NCI-H526 (cell line): Measurements from ENCODE around the gene LRFN4.

Experiments used
- DNase-seq, 2 experiments: peaks; one replicate each; lab custom pipeline; 2025; lab: John Stamatoyannopoulos, UW

LRFN4 gene

GRCh38 chr11:66870616-66871520, 14.0 kb downstream of the LRFN4 start:
- DNase-seq: no peak

DNA sequence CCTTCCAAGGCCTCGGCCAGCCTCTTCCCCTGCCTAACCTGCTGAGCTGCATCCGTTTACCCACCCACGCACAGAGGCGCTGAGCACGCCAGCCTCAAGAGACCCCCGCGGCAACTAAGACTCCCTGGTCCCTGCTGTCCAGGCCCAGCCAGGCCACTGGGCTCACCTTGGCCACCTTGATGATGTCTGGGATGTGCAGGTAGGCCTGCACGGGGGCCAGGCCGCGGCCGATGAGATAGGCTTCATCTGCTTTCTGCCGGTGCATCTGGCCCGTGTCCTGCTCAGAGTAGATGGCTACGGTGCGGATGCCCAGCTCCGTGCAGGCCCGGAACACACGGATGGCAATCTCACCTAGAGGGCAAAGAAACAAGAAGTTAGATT, 14.6 kb downstream of the LRFN4 start:
- DNase-seq: no peak

- no peak for DNase-seq
Measured at GRCh38 chr11:66874232-66874631, 17.4 kb downstream of the LRFN4 start.

DNA sequence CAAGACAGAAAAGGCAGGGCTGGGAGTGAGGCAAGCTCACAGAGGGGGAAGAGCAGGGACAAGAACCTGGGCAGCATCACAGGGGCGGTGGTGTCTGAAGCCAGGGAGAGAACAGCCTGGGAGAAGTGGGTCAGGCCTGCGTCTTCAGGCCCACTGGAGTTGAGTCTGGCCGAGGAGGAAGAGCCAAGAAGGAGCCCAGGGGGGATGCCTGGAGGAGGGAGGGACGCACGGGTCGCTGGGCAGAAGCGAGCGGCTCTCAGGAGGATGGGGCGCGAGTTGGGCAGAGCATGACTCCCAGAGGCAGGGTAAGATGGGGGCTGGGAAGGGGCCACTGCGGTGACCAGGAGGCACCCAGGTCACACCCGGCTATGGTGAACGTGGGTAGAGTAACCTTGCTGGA, 18.5 kb downstream of the LRFN4 start:
- no peak for DNase-seq

DNA sequence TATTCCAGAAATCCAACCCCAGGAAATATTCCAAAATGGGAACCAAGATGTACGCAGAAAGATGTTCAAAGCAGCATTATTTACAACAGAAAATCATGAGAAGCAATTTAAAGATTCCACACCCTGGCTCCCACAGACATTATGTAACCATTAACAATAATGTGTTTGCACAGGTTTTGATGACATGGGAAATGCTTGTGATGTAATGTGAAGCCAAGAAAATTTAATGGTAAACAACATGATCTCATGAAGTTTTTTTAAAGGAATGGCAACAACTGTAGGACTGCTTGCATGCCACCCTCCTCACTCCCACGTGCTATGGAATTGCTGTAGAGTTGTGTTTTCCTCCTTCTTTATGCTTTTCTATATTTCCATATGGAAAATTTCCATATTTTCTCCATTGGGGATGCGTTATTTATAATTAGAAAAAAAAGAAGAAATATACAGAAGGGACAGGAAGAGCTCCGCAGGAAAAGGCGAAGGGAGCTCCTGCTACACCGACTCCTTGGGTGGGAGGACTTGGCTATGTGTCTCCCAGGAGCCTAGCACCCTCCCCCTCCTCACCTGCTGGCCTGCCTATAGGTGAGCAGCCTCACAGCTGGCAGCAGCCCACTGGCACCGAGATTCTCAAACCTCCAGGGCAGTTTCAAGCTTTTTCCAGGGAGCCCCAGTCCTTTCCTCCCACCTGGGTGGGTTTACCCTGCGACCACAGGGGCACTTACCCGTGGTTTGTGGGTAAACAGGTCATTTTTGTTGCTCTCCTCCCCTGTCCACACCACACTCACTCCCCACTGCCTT, 20.9 kb downstream of the LRFN4 start:
- DNase-seq: no peak

- no peak for DNase-seq
Measured at GRCh38 chr11:66878474-66878873, 21.6 kb downstream of the LRFN4 start.

- no peak for DNase-seq
Measured at GRCh38 chr11:66879000-66879399, 22.1 kb downstream of the LRFN4 start.

- no peak for DNase-seq
Measured at GRCh38 chr11:66879583-66879982, 22.7 kb downstream of the LRFN4 start.

DNA sequence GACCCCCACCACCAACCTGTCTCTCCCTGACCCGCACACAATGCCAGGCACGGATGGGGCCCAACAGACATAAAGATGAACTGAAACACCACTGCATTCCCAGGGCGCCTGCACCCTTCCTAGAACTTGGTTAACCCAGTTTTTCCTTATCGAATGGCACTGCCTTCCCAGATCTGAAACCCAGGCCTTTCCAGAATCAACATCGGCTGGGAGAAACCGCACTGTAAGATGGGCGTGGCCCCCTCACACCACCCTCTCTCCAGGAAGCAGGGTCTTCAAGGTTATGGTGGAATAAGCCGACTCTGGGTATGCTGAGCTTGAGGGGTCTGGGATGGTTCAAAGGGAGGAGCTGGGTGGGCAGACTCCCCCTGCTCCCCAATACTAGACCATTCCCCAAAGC, 23.1 kb downstream of the LRFN4 start:
- DNase-seq: no peak

DNA sequence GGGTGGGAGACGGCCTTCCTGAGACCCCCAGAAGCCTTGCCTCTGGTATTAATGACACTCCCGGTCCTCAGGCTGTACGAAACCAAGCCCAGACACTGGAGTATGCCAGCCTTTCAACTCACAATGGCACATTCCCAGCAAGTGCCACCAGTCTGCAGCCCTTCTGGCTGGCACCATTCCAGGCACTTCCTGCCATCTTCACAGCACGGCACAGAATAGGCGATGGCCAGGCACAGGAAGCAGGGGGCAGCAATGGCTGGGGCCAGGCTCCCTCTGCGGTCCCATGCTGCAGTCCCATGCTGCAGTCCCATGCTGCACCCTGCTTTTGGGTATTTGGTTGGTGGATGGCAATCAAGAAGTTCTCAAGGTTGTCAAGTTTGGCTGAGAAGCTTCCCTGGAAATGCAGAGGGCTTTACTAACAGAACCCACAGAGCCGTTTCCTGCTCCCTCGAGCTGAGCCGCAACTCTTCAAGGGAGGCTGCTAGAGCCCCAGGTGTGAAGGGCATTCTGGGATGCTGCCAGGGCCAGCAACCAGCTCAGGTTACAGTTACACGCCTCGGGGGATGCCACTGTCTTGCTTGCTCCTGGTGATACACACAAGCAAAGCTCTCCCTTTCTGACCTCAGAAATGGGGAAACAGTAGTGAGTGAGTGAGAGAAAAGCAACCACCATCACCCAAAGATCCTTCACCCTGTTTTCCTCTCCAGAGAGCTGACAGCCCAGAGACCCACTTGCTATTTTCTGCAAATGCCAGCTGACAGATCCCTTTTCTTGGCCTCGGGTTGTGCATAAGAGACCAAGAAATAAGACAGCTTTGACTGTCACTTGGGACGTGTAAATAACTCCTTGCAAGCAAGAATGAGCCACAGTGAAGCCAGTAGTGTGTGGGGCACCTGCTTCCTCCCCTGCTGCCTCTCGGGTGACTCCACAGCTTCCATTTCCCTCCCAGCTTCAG, 23.9 kb downstream of the LRFN4 start:
- peak; percentile 88 to 93 for DNase-seq

DNA sequence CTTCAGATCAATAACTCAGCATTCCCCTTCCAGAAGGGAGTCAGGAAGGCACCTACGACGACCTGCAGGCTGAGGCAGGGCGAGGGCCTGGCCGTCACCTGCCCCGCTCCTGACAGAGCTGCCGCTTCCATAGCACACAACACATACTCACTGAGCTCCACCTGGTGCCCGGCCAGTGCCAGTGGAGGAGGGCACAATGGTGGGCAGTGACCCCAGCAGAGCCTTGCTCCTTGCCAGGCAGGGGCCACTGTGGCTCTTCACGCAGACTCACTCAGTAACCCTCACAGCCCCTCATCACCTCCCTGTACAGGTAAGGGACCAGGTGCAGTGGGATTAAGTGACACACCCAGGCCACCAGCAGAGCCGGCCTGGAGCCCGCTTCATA, 24.6 kb downstream of the LRFN4 start:
- DNase-seq: peak in 1 of 2 experiments; percentile 58

- DNase-seq: no peak
Measured at GRCh38 chr11:66881927-66882452, 25.1 kb downstream of the LRFN4 start.

GRCh38 chr11:66882561-66883015, 25.7 kb downstream of the LRFN4 start:
- DNase-seq: no peak

GRCh38 chr11:66883016-66883965, 26.4 kb downstream of the LRFN4 start:
- peak; percentile 49 to 92 for DNase-seq

GRCh38 chr11:66884443-66884842, 27.6 kb downstream of the LRFN4 start:
- no peak for DNase-seq

DNA sequence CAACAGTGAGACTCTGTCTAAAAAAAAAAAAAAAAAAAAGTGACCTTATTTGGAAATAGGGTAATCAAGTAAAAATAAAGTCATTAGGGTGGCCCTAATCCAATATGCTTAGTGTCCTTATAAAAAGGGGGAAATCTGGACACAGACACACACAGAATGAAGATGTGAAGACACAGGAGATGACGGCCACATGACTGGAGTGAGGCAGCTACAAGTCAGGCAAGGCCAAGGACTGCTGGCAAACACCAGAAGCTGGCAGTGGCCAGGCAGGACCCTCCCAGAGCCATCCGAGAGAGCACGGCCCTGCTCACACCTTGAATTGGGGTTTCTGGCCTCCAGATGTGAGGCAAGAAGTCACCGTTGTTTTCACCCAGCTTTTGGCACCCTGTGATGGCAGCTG, 28.6 kb downstream of the LRFN4 start:
- no peak for DNase-seq

DNA sequence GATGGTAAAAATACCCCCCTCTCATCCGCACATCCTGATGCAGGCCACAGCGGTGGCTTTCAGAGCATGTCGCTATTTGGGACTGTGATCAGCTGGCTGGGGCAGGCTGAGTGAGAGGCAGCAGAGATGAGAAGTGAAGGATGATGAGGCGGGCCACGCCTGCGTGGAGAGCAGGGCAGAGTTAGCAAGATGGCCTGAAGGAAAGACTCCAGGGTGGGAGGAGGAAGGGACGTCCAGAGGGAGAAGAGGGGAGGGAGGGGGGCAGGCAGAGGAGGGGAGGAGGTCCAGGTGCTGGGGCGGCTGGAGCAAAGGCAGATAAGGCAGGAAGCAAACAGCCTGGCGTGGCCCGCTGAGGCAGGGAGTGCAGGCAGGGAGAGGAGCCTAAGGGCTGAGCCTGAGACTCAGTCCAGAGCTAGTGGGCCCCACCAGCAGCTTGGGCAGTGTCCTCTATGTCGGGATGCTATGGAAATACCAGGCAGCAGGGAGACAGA, 29.1 kb downstream of the LRFN4 start:
- DNase-seq: no peak

DNA sequence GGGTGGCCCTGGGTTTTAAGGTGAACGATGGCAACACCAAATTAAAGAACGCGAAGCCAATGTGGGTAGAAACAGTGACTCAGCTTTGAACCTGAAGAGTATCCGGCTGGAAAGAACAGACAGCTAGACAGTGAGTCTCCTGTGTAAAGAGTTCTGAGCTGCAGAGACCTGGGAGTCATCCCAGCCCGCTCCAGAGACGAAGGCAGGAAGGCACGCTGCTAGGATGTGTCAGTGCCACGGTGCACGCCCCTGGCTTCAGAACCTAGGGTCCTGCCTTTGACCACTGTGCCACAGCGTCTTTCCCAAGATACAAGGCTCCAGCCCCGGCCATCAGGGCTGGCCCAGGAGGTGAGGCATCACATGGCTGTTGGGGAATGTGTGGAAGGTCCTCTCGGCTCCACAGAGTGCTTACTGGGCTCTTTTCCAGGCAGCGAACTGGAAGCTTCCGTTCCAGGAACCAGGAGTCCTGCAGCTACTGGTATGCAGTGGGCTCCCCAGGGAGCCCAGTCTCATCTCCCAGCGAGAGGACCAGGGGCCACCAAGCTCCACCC, 29.9 kb downstream of the LRFN4 start:
- DNase-seq: no peak

DNA sequence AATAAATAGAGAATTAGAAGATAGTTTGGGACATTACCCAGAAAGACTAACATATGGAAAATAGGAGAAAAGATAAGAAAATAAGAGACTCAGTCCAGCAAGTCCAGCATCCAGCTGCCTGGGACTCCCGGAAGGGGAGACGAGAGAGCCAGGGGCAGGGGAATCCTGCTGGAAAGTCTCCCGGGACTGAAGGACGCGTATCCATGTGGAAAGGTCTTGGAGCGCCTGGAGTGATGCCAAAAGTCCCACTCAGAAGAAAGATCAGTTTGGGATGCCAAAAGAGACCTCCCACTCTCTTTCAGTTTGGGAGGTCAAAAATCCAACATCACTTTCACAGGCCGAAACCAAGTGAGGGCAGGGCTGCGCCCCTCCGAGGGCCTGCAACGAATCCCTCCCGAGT, 30.7 kb downstream of the LRFN4 start:
- DNase-seq: no peak

DNA sequence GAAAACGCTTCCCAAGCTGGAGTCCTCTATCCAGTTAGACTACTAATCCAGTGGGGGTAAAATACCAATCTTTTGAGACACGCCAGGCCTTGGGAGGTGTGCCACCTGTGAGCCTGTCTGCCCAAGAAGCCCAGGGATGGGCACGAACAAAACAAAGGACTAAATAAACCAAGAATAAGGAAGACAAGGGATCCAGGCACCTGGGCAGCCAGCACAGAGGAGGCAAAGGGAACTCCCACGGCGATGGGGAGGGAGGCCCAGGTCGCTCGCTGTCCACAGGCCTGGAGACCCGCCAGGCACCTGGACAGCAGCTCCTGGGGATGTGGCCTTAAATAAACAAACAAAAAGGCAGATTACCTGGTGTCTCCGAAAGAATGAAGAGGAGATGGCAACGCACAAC, 31.4 kb downstream of the LRFN4 start:
- DNase-seq: no peak
